ENCODE results near the gene TMOD1. TPM values are rescaled to one million over a fixed set of nuclear protein-coding genes. Genes with fewer than 3 reads are reported as not detected.

The TMOD1 gene
- total RNA-seq, 4 donors from 2014 or later, result 10.1 to 33.8 (median 21.0) TPM

DNA sequence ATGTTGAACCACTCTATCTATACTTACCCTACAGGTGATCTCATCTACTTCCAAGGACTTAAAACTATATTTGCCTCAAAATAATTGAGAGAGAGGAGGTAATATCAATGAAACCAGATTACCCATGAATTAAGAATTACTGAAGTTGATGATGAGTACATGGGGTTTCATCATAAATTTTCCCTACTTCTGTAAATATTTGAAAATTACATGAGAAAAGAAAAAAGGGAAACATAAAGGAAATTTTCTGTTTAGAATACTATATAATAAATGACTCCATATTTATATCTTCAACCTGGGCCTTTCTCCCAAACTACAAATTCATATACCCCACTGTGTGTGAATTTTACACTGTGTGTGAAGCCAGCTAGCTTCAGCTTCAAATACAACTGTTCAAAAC is 129.1 kb downstream of the TMOD1 start:
- TF ChIP-seq, protein P1, sequence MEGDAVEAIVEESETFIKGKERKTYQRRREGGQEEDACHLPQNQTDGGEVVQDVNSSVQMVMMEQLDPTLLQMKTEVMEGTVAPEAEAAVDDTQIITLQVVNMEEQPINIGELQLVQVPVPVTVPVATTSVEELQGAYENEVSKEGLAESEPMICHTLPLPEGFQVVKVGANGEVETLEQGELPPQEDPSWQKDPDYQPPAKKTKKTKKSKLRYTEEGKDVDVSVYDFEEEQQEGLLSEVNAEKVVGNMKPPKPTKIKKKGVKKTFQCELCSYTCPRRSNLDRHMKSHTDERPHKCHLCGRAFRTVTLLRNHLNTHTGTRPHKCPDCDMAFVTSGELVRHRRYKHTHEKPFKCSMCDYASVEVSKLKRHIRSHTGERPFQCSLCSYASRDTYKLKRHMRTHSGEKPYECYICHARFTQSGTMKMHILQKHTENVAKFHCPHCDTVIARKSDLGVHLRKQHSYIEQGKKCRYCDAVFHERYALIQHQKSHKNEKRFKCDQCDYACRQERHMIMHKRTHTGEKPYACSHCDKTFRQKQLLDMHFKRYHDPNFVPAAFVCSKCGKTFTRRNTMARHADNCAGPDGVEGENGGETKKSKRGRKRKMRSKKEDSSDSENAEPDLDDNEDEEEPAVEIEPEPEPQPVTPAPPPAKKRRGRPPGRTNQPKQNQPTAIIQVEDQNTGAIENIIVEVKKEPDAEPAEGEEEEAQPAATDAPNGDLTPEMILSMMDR (IDR thresholded peaks at IDR 0.05), result no peak
- DNase-seq (ENCODE audit: low spot score) (no peak), ATAC-seq (ENCODE audit: low FRiP score) (no peak)

DNA sequence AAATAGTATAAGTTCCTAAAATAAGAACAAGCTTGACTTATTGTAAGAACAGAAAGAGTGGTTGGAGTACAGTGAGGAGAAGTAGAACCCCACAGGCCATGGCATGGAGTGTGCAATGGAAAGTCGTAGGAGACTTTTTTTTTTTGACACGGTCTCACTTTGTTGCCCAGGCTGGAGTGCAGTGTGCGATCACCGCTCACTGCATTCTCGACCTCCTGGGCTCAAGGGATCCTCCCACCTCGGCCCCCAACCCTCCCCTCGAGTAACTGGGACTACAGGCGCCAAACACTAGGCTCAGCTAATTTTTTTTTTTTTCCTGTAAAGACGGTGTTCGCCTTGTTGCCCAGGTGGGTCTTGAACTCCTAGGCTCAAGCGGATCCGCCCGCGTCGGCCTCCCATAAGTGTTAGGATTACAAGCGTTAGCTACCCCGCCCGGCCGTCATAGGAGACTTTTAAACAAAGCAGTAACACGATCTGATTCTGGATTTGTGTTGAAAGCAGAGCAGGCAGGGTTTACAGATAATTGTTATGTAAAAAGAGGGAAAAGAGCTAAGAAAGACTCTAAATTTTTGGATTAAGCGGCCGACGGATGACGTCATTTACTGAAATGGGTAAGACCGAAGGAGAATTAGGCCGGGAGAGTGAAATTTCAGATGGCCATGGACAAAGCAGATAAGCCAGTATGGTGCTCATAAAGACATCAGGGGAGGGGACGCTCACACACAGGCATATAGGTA is 130.9 kb downstream of the TMOD1 start:
- TF ChIP-seq, protein P1 (IDR thresholded peaks at IDR 0.05), result no peak
- peak; percentile 25 for ATAC-seq (ENCODE audit: low FRiP score)

DNA sequence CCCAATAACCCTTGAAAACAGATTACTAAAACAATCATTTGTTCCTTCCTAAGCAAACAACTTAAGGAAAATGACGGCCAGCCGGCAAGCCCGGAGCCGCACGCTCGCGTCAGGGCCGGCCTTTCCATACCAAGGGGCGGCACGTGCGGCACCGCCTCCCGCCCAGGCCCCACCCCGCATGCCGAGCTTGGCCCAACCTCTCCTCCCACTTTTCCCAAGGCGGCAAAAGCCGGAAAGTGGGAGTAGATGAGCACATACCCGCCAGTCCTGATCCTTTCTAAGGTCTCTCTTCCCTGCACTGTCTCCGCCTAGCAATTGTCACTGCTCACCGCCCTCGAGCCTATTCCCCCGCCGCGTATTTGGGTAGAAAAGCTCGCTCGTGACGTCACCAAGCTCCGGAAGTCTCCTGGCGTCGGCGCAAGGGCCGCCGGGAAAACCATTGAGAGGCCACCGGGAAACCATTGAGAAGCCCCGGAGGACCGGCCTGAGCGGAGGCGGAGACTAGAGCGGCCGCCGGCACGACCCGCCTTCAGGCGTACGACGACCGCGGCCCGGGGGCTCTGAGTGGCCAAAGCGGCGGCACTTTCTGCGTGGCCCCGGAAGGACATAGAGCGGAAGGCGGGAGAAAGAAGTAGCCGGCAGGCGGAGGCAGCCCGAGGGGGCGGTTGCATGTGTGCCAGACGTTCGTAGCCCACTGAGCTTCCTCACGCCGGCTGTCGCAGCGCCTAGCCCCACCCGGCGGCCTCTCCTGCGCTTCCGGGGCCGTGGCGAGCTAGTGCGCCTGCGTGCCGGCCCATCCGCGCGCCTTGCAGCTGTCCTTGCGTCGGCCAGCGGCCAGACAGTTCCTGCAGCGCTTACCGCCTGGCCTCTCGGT is 131.8 kb downstream of the TMOD1 start, which contains the start of the genes NCBP1 and TSTD2:
TSS of gene NCBP1 (plus strand) at position 837 of the 874 bp plus-strand sequence. CDS start 61 bp downstream, outside the sequence.
TSS of gene TSTD2 (minus strand) at position 384 of the 874 bp plus-strand sequence. CDS start 5,806 bp downstream, outside the sequence.
- TF ChIP-seq, protein P1 (IDR thresholded peaks at IDR 0.05), result no peak
- ATAC-seq (ENCODE audit: low FRiP score) (peak; percentile 97), DNase-seq (ENCODE audit: low spot score) (peak; percentile 89)

More for the DNA sequence above, 130.9 kb downstream of the TMOD1 start:
- DNase-seq (ENCODE audit: low spot score), result peak; percentile 33

DNA sequence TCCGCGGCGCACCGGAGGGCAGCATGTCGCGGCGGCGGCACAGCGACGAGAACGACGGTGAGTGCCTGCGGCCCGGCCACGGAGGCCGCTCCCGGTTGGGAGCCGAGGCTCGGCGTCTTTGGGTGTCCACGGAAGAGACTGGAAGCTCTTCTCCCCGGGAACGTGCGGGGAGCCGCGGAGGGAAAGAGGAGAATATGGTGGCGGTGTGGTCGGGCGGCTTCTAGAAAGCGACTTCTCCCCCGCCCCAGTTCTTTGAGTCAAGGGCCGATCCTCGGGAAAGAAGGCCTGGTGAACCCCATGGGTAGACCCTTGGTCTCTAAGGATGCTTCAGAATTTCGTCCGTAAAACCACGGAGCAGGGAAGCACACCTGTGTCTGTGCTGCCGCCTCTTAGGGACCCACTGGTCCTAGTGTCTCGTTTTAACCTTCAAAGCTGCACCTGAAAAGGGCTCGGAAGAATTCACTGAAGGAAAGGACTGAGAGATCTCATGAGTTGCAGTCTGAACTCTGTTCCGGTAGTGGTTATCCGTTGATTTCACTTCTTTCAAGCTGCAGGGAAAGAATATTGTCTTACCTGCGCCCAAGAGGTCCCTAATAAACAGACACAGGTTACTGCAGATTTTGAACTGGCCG is 132.5 kb downstream of the TMOD1 start:
- DNase-seq (ENCODE audit: low spot score), result no peak
- TF ChIP-seq, protein P1 (IDR thresholded peaks at IDR 0.05), result no peak
- ATAC-seq (ENCODE audit: low FRiP score), result no peak

DNA sequence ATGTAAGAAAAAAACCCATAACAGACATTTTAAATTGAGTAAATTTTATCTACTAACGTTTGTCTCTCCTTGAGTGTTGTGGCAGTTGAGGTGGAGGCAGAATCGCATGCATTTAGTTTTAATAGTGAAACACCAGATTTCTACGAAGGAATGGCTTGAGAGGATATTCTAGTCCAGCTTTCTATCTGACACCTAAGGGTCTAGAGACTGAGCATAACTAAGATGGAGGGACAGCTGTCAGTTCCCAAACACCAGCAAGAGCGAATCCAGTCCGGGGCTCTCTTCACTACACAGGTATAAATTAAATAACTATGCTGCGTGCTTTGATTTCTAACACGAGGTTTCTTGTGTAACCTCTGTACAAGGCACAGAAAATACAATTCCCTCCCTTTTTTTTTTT is 133.6 kb downstream of the TMOD1 start:
- TF ChIP-seq, protein P1 (IDR thresholded peaks at IDR 0.05), result no peak
- ATAC-seq (ENCODE audit: low FRiP score) (no peak), DNase-seq (ENCODE audit: low spot score) (no peak)

DNA sequence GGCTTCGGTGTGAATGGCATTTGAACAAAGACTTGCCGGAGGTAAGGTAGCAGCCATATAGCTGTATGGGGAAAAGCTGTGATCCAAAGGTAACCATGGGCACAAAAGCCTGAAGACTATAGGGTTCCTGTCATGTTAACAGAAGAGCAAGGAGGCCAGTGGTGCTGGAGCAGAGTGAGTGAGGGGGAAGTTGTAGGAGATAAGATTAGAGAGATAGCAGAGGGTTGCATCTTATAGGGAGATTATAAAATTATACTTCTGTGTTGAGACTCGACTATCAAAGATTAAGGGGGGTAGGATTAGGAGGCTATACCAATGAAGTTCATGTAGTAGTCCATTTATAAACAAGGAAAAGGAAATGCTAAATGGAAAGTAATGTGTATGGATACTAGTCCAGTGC is 135.4 kb downstream of the TMOD1 start:
- ATAC-seq (ENCODE audit: low FRiP score) (no peak), DNase-seq (ENCODE audit: low spot score) (no peak)
- TF ChIP-seq, protein P1 (IDR thresholded peaks at IDR 0.05), result no peak
